Fibroblast of villous mesenchyme (primary cell): ENCODE measurements around the gene SS18L1. TPM values are rescaled to one million over a fixed set of nuclear protein-coding genes. Genes with fewer than 3 reads are reported as not detected.
A peak's percentile ranks its signal among the peaks of the same experiment; 100 is the strongest.
"Not testable (repeated sequence)": the region's sequence is repeated elsewhere in the genome, so short reads cannot be mapped to it uniquely, and the experiment has no call there.

Experiments
- DNase-seq: peaks from one replicate; pipeline ENCODE4 v3.0.0-alpha.2; 2010; ENCODE audit warnings: low read depth
- H3K4me3 ChIP-seq: 2 replicates; pipeline ENCODE4 v1.5.1; 2011; ENCODE audit warnings: low read depth, mild to moderate bottlenecking, low read length
- CTCF ChIP-seq: IDR thresholded peaks from 2 replicates; pipeline ENCODE4 v1.5.1; 2012; ENCODE audit warnings: low read depth, mild to moderate bottlenecking, low read length; ENCODE audit not compliant: insufficient read depth
- total RNA-seq: library from RNA; depleted of rRNA; stranded (reverse); fragments of >200 nt; gene quantifications from 2 replicates; pipeline ENCODE4 v1.2.3, GENCODE V29; 2012

SS18L1 gene
- total RNA-seq, 1 donor, result 14.2 TPM

- TF ChIP-seq CTCF, result no peak
- DNase-seq, result no peak
- no peak overlapping the region for H3K4me3 ChIP-seq
These were observed 39.3 kb upstream of the SS18L1 start for GRCh38 chr20:62104234-62104789.

DNA sequence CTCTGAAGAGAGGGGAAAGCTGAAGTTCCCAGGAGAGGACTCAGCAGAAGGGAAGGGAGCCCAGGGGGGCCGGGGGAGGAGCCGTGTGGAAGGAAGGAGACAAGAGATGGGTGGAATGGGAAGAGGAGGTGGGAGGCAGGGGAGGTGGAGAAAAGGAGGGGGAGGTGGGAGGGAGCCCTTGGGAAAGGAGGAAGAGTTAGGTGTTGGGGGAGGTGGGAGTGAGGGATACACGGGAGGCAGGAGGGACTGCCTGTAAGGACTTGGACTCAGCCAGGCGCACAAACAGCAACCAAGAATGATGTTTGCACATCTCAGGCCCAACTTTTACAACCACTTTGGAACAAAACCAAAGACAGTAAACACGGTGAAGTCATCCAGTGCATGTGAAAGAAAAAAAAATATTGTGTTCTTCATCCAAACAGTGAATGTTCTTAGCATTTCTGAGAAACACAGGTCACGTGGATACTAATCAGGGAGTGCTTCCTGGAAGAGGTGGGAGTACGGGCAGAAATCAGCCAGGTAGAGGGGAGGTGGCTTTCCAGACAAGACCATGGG, 38.7 kb upstream of the SS18L1 start:
- no peak for TF ChIP-seq CTCF
- H3K4me3 ChIP-seq, result no peak overlapping the region
- peak; percentile 76 for DNase-seq

- TF ChIP-seq CTCF, result no peak
- no peak overlapping the region for H3K4me3 ChIP-seq
- no peak for DNase-seq
These were observed 38.0 kb upstream of the SS18L1 start for GRCh38 chr20:62105592-62105991.

DNA sequence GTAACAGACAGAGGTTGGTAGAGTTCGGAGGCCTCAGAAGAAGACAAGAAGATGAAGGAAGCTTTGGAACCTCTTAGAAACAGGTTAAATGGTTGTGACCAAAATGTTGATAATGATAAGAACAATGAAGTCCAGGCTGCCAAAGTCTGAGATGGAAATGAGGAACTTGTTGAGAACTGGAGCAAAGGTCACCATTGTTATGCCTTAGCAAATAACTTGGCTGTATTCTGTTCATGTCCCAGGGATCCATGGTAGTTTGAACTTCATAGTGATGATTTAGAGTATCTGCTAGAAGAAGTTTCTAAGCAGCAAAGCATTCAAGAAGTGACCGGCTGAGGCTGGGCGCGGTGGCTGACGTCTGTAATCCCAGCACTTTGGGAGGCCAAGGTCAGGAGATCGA, 32.4 kb upstream of the SS18L1 start:
- DNase-seq, result no peak
- H3K4me3 ChIP-seq, result no peak overlapping the region
- no peak for TF ChIP-seq CTCF

GRCh38 chr20:62112368-62112767, 31.2 kb upstream of the SS18L1 start:
- no peak for DNase-seq
- TF ChIP-seq CTCF, result no peak
- H3K4me3 ChIP-seq, result no peak overlapping the region

DNA sequence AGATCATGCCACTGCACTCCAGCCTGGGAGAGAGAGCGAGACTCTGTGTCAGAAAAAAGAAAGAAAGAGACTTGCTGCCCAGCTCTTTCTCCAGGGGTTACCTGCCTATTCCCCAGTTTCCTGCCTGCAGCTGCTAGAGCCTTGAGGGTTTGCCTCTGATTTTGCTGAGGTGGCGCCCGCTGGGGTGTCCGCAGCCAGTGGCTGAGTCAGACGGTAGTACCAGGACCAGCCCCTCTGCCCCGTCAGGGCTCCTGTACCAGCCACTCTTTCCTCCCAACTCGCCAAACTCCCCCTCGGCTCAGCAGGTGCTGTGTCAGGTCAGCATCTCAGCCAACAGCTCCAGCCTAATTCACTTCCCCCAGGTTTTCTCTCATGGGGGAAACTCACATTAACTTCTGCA, 28.7 kb upstream of the SS18L1 start:
- DNase-seq, result no peak
- TF ChIP-seq CTCF, result no peak

GRCh38 chr20:62115800-62116407, 27.7 kb upstream of the SS18L1 start:
- DNase-seq, H3K4me3 ChIP-seq: not testable (repeated sequence)

More for the DNA sequence above, 28.7 kb upstream of the SS18L1 start:
- H3K4me3 ChIP-seq, result no peak overlapping the region
